OCI-LY7 (cell line): ENCODE results near the gene PRKAG2. TPM values are rescaled to one million over a fixed set of nuclear protein-coding genes. Genes with fewer than 3 reads are reported as not detected.

Experiments used
- BruUV-seq: library from RNA; stranded (reverse); fragments of 400-500 nt; replicated peaks from 2 replicates; lab custom pipeline; 2021; lab: Mats Ljungman, UMichigan
- CTCF ChIA-PET: fragments of 300-600 bp; sonication (Branson Sonifier 250); formaldehyde crosslinking; loops from one replicate; lab custom pipeline; 2022; ENCODE audit warnings: antibody characterized with exemption; ENCODE audit not compliant: unreplicated experiment; lab: Charles Lee
- POLR2A ChIA-PET: fragments of 300-600 bp; sonication (Branson Sonifier 250); formaldehyde crosslinking; loops from one replicate; lab custom pipeline; 2022; ENCODE audit warnings: antibody characterized with exemption; lab: Charles Lee
- DNase-seq: peaks from one replicate; pipeline ENCODE4 v3.0.0-alpha.2; 2015; ENCODE audit warnings: low spot score
- H2AFZ ChIP-seq: fragments of 200-600 bp; sonication (generic), shearing (Covaris generic); 2 replicates; pipeline ENCODE4 v1.6.1; 2014; ENCODE audit warnings: mild to moderate bottlenecking, antibody characterized with exemption, low read length, moderate library complexity
- H3K27ac ChIP-seq: fragments of 200-600 bp; sonication (generic); 2 replicates; pipeline ENCODE4 v1.5.1; 2014; ENCODE audit warnings: mixed run types, low read depth, mild to moderate bottlenecking, moderate library complexity, low read length, inconsistent platforms; ENCODE audit not compliant: poor library complexity, severe bottlenecking
- H3K36me3 ChIP-seq: fragments of 200-600 bp; sonication (generic); 2 replicates; pipeline ENCODE4 v1.6.1; 2014; ENCODE audit warnings: mild to moderate bottlenecking, antibody characterized with exemption, low read length, moderate library complexity, mixed read lengths; ENCODE audit not compliant: insufficient read depth
- H3K4me1 ChIP-seq: fragments of 200-600 bp; sonication (generic); 2 replicates; pipeline ENCODE4 v1.5.1; 2014; ENCODE audit warnings: mild to moderate bottlenecking, low read length; ENCODE audit not compliant: insufficient read depth, poor library complexity, severe bottlenecking
- H3K4me2 ChIP-seq: fragments of 200-600 bp; sonication (generic); 2 replicates; pipeline ENCODE4 v1.6.1; 2014; ENCODE audit warnings: mild to moderate bottlenecking, low read length
- H3K4me3 ChIP-seq: fragments of 200-600 bp; sonication (generic); 2 replicates; pipeline ENCODE4 v1.5.1; 2014; ENCODE audit warnings: mild to moderate bottlenecking, low read depth, low read length; ENCODE audit not compliant: poor library complexity, severe bottlenecking
- H3K79me2 ChIP-seq: fragments of 200-600 bp; sonication (generic); 2 replicates; pipeline ENCODE4 v1.6.1; 2016; ENCODE audit warnings: low read depth, mild to moderate bottlenecking, low read length, moderate library complexity, mixed read lengths; ENCODE audit not compliant: insufficient read depth
- H3K9me2 ChIP-seq: fragments of 200-600 bp; sonication (generic); 2 replicates; pipeline ENCODE4 v1.6.1; 2016; ENCODE audit warnings: mild to moderate bottlenecking, low read length, mixed read lengths; ENCODE audit not compliant: insufficient read depth
- H3K9me3 ChIP-seq: fragments of 200-600 bp; sonication (generic); 2 replicates; pipeline ENCODE4 v1.6.1; 2014; ENCODE audit warnings: mild to moderate bottlenecking, mixed run types, low read length, mixed read lengths
- H4K20me1 ChIP-seq: fragments of 200-600 bp; sonication (generic); 2 replicates; pipeline ENCODE4 v1.6.1; 2014; ENCODE audit warnings: mild to moderate bottlenecking, antibody characterized with exemption, low read length, moderate library complexity, mixed read lengths; ENCODE audit not compliant: insufficient read depth
- CTCF ChIP-seq: fragments of 200-600 bp; sonication (generic); conservative IDR thresholded peaks from 2 replicates; pipeline ENCODE4 v1.5.1; 2014; ENCODE audit warnings: mild to moderate bottlenecking, antibody characterized with exemption, low read length, moderate library complexity, mixed read lengths
- EZH2phosphoT487 ChIP-seq: fragments of 200-600 bp; sonication (generic); IDR thresholded peaks from 2 replicates; pipeline ENCODE4 v1.6.1; 2018; ENCODE audit warnings: low read depth, borderline replicate concordance, mild to moderate bottlenecking, mixed run types, antibody characterized with exemption, low read length, moderate library complexity, mixed read lengths
- intact Hi-C: fragments of 100-400 bp; cut with micrococcal nuclease; formaldehyde crosslinking; loops from one replicate; pipeline ENCODE4 v1.10.0; 2022; ENCODE audit not compliant: unreplicated experiment
- total RNA-seq, 2 experiments: library from RNA; depleted of rRNA in 1 of 2; stranded (reverse); fragments of >200 nt in 1 of 2; shearing (Covaris generic) in 1 of 2; gene quantifications; 2 replicates each; pipeline ENCODE4 v1.2.3, GENCODE V29; 2014 to 2022

PRKAG2 gene
- total RNA-seq, 2 experiments from 2014 or later, result 1.2 to 5.1 TPM

DNA sequence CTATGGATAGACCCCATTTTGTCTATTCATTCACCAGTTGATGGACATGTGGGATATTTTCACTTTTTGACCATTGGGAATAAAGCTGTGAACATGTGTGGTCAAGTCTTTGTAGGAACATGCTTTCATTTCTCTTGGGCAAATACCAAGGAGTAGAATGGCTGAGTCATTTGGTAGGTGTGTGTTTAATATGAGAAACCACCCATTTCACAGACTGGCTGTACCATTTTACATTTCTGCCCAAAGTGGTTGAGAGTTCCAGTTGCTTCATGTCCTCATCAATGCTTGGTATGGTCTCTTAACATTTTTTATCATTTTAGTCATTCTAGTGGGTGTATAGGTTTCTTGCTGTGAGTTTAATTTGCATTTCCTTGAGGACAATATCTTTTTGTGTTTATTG is 232.4 kb downstream of the PRKAG2 start:
- CTCF ChIA-PET, result no interaction called here
- POLR2A ChIA-PET, result no interaction called here

GRCh38 chr7:151642746-151643145 is 234.2 kb downstream of the PRKAG2 start:
- Histone ChIP-seq H3K4me1 (no peaks in the 10 kb centered on the region), H3K4me2 (no peak overlapping the region), H4K20me1 (no peaks in the 10 kb centered on the region), H3K9me3 (no peaks in the 10 kb centered on the region), H3K36me3 (no peaks in the 10 kb centered on the region), H3K9me2 (no peaks in the 10 kb centered on the region), H3K4me3 (no peak overlapping the region), H3K27ac (no peak overlapping the region), H2AFZ (no peak overlapping the region), H3K79me2 (no peaks in the 10 kb centered on the region)
- no peak for TF ChIP-seq CTCF
- TF ChIP-seq EZH2phosphoT487, result no peak
- ChIA-PET CTCF (no interaction called here), POLR2A (interaction anchor here (0.7 to 1.0 kb wide), 2 partner anchors 9 to 11 kb away, joined by 3 to 5 read pairs; no protein-coding TSS in a partner anchor)
- no TSS peak for BruUV-seq
- no peak for DNase-seq
- intact Hi-C loops, result no loop called here

More for the DNA sequence above, 232.4 kb downstream of the PRKAG2 start:
- H3K4me3 ChIP-seq, result no peak overlapping the region
- no peaks in the 10 kb centered on the region for H4K20me1 ChIP-seq
- H3K79me2 ChIP-seq, result no peaks in the 10 kb centered on the region
- H3K9me2 ChIP-seq, result no peaks in the 10 kb centered on the region
- H3K27ac ChIP-seq, result no peak overlapping the region
- H3K4me1 ChIP-seq, result no peaks in the 10 kb centered on the region
- TF ChIP-seq CTCF (no peak), EZH2phosphoT487 (no peak)
- no peak overlapping the region for H2AFZ ChIP-seq
- no peaks in the 10 kb centered on the region for H3K9me3 ChIP-seq
- intact Hi-C loops, result no loop called here
- BruUV-seq, result no TSS peak
- no peak overlapping the region for H3K4me2 ChIP-seq
- no peak for DNase-seq
- H3K36me3 ChIP-seq, result no peaks in the 10 kb centered on the region

DNA sequence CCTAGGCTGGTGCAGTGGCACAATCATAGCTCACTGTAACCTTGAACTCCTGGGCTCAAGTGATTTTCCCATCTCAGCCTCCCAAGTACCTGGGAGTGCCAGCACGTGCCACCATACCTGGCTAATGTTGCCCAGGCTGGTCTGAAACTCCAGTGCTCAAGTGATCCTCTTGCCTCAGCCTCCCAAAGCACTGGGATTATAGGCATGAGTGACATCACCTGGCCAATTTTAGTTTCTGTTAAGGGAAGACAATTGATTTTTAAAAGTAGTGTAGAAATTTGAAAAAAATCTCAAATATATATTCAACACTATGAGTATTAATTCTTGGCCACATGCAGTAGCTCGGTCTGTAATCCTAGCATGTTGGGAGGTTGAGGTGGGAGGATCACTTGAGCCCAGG is 235.3 kb downstream of the PRKAG2 start:
- TF ChIP-seq EZH2phosphoT487, result no peak
- Histone ChIP-seq H2AFZ (no peak overlapping the region), H3K9me3 (no peaks in the 10 kb centered on the region), H3K27ac (no peak overlapping the region), H3K4me1 (no peaks in the 10 kb centered on the region), H3K4me2 (no peak overlapping the region), H4K20me1 (no peaks in the 10 kb centered on the region), H3K9me2 (no peaks in the 10 kb centered on the region), H3K4me3 (no peak overlapping the region), H3K79me2 (no peaks in the 10 kb centered on the region), H3K36me3 (no peaks in the 10 kb centered on the region)
- intact Hi-C loops, result no loop called here
- ChIA-PET POLR2A (interaction anchor here (0.7 kb wide), 1 partner anchor 134 kb away, joined by 3 read pairs; no protein-coding TSS in a partner anchor), CTCF (no interaction called here)
- BruUV-seq, result no TSS peak
- no peak for DNase-seq
